IPS DF 4.7 (cell line): ENCODE data around the gene GNLY.
A peak's percentile ranks its signal among the peaks of the same experiment; 100 is the strongest.
"Not testable (repeated sequence)": the region's sequence is repeated elsewhere in the genome, so short reads cannot be mapped to it uniquely, and the experiment has no call there.

ENCODE experiments used
- DNase-seq: peaks from one replicate; pipeline ENCODE4 v3.0.0-alpha.2; 2013; ENCODE audit warnings: low spot score; ENCODE audit errors: extremely low read depth

The GNLY gene

GRCh38 chr2:85707304-85707703 lies 13.1 kb downstream of the GNLY start:
- DNase-seq = peak; percentile 78

- DNase-seq = no peak
These were observed 14.5 kb downstream of the GNLY start for GRCh38 chr2:85708641-85709040.

- DNase-seq = no peak
These were observed 15.2 kb downstream of the GNLY start for GRCh38 chr2:85709401-85709811.

- no peak for DNase-seq
These were observed 16.8 kb downstream of the GNLY start for GRCh38 chr2:85710687-85711577.

- DNase-seq = no peak
These were observed 17.5 kb downstream of the GNLY start for GRCh38 chr2:85711578-85712060.

- no peak for DNase-seq
These were observed 18.2 kb downstream of the GNLY start for GRCh38 chr2:85712336-85712735.

- DNase-seq = no peak
These were observed 18.9 kb downstream of the GNLY start for GRCh38 chr2:85712849-85713612.

- no peak for DNase-seq
These were observed 19.7 kb downstream of the GNLY start for GRCh38 chr2:85713836-85714235.

GRCh38 chr2:85714421-85714820 lies 20.3 kb downstream of the GNLY start:
- not testable (repeated sequence) for DNase-seq

- DNase-seq = no peak
These were observed 20.7 kb downstream of the GNLY start for GRCh38 chr2:85714841-85715240.

- DNase-seq = no peak
These were observed 22.3 kb downstream of the GNLY start for GRCh38 chr2:85716346-85716914.

GRCh38 chr2:85717308-85718008 lies 23.3 kb downstream of the GNLY start:
- no peak for DNase-seq

- DNase-seq = no peak
These were observed 23.8 kb downstream of the GNLY start for GRCh38 chr2:85718009-85718391.

- DNase-seq = no peak
These were observed 24.8 kb downstream of the GNLY start for GRCh38 chr2:85718885-85719492.

- no peak for DNase-seq
These were observed 25.6 kb downstream of the GNLY start for GRCh38 chr2:85719609-85720240.

- no peak for DNase-seq
These were observed 26.4 kb downstream of the GNLY start for GRCh38 chr2:85720533-85720932.

GRCh38 chr2:85721641-85722040 lies 27.5 kb downstream of the GNLY start:
- no peak for DNase-seq

- no peak for DNase-seq
These were observed 28.4 kb downstream of the GNLY start for GRCh38 chr2:85722519-85722918.

- DNase-seq = no peak
These were observed 29.7 kb downstream of the GNLY start for GRCh38 chr2:85723707-85724360.

GRCh38 chr2:85724731-85725181 lies 30.6 kb downstream of the GNLY start:
- no peak for DNase-seq
